SK-N-SH treated with all-trans-retinoic acid at 6 μM for 48 hours (cell line): ENCODE results near the gene CACNG1.

ENCODE experiments used
- PPARA ChIP-seq: fragments of 250-450 bp; sonication (Bioruptor Pico); IDR thresholded peaks from 2 replicates; pipeline ENCODE4 v1.5.0; 2020; ENCODE audit warnings: mild to moderate bottlenecking, borderline replicate concordance
- RARB ChIP-seq: fragments of 250-450 bp; sonication (Bioruptor Pico); IDR thresholded peaks from 2 replicates; pipeline ENCODE4 v1.8.0; 2021; ENCODE audit warnings: mild to moderate bottlenecking, moderate library complexity
- ZFP3 ChIP-seq: fragments of 250-450 bp; sonication (Bioruptor Pico); IDR thresholded peaks from 2 replicates; pipeline ENCODE4 v1.5.0; 2020; ENCODE audit warnings: mild to moderate bottlenecking, moderate library complexity
- ZFP30 ChIP-seq: fragments of 450-650 bp; formaldehyde crosslinking; IDR thresholded peaks from 2 replicates; pipeline ENCODE4 v1.5.0; 2022; ENCODE audit warnings: mild to moderate bottlenecking, moderate library complexity
- TF ChIP-seq, protein P1 (sequence below): fragments of 250-450 bp; sonication (Bioruptor Pico); IDR thresholded peaks from 2 replicates; pipeline ENCODE4 v1.8.0; 2021; ENCODE audit warnings: low read depth, mild to moderate bottlenecking, moderate library complexity, borderline replicate concordance
- TF ChIP-seq, protein P2 (sequence below): fragments of 250-450 bp; sonication (Bioruptor Pico); IDR thresholded peaks from 2 replicates; pipeline ENCODE4 v1.5.0; 2020; ENCODE audit warnings: mild to moderate bottlenecking, moderate library complexity
- TF ChIP-seq, protein P3 (sequence below): fragments of 250-450 bp; sonication (Bioruptor Pico); IDR thresholded peaks from 2 replicates; pipeline ENCODE4 v1.8.0; 2020; ENCODE audit warnings: mild to moderate bottlenecking, moderate library complexity, borderline replicate concordance

DNA sequence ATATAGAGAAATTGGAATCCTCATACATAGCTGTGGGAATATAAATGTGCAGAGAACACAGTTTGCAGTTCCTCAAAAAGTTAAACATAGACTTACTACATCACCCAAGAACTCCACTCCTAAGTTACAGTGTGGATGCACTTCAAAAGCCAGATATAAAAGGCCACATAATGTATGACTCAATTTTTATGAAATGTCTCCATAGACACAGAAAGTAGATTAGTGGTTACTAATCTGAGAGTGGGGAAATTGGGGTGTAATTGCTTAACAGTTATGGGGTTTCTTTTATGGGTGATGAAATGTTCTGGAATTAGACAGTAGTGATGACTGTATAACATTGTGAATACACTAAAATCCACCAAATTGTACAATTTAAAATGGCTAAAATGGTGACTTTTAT is 60.9 kb downstream of the CACNG1 start:
- TF ChIP-seq, protein P1, sequence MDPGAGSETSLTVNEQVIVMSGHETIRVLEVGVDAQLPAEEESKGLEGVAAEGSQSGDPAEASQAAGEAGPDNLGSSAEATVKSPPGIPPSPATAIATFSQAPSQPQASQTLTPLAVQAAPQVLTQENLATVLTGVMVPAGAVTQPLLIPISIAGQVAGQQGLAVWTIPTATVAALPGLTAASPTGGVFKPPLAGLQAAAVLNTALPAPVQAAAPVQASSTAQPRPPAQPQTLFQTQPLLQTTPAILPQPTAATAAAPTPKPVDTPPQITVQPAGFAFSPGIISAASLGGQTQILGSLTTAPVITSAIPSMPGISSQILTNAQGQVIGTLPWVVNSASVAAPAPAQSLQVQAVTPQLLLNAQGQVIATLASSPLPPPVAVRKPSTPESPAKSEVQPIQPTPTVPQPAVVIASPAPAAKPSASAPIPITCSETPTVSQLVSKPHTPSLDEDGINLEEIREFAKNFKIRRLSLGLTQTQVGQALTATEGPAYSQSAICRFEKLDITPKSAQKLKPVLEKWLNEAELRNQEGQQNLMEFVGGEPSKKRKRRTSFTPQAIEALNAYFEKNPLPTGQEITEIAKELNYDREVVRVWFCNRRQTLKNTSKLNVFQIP (CRISPR knock-in tag), result no peak
- TF ChIP-seq, protein P2, sequence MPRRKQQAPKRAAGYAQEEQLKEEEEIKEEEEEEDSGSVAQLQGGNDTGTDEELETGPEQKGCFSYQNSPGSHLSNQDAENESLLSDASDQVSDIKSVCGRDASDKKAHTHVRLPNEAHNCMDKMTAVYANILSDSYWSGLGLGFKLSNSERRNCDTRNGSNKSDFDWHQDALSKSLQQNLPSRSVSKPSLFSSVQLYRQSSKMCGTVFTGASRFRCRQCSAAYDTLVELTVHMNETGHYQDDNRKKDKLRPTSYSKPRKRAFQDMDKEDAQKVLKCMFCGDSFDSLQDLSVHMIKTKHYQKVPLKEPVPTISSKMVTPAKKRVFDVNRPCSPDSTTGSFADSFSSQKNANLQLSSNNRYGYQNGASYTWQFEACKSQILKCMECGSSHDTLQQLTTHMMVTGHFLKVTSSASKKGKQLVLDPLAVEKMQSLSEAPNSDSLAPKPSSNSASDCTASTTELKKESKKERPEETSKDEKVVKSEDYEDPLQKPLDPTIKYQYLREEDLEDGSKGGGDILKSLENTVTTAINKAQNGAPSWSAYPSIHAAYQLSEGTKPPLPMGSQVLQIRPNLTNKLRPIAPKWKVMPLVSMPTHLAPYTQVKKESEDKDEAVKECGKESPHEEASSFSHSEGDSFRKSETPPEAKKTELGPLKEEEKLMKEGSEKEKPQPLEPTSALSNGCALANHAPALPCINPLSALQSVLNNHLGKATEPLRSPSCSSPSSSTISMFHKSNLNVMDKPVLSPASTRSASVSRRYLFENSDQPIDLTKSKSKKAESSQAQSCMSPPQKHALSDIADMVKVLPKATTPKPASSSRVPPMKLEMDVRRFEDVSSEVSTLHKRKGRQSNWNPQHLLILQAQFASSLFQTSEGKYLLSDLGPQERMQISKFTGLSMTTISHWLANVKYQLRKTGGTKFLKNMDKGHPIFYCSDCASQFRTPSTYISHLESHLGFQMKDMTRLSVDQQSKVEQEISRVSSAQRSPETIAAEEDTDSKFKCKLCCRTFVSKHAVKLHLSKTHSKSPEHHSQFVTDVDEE (CRISPR knock-in tag), result no peak
- TF ChIP-seq ZFP30 (CRISPR knock-in tag) (no peak), PPARA (CRISPR knock-in tag) (no peak), ZFP3 (no peak), RARB (no peak)
- TF ChIP-seq, protein P3, sequence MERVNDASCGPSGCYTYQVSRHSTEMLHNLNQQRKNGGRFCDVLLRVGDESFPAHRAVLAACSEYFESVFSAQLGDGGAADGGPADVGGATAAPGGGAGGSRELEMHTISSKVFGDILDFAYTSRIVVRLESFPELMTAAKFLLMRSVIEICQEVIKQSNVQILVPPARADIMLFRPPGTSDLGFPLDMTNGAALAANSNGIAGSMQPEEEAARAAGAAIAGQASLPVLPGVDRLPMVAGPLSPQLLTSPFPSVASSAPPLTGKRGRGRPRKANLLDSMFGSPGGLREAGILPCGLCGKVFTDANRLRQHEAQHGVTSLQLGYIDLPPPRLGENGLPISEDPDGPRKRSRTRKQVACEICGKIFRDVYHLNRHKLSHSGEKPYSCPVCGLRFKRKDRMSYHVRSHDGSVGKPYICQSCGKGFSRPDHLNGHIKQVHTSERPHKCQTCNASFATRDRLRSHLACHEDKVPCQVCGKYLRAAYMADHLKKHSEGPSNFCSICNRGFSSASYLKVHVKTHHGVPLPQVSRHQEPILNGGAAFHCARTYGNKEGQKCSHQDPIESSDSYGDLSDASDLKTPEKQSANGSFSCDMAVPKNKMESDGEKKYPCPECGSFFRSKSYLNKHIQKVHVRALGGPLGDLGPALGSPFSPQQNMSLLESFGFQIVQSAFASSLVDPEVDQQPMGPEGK (CRISPR knock-in tag), result peak; percentile 42; the same call in 1 of the 2 replicates
